Measurements from ENCODE around the gene PDE4D. TPM values are rescaled to one million over a fixed set of nuclear protein-coding genes. Genes with fewer than 3 reads are reported as not detected.

PDE4D gene
- total RNA-seq, 1 experiment from 2014 or later = 3.3 TPM

DNA sequence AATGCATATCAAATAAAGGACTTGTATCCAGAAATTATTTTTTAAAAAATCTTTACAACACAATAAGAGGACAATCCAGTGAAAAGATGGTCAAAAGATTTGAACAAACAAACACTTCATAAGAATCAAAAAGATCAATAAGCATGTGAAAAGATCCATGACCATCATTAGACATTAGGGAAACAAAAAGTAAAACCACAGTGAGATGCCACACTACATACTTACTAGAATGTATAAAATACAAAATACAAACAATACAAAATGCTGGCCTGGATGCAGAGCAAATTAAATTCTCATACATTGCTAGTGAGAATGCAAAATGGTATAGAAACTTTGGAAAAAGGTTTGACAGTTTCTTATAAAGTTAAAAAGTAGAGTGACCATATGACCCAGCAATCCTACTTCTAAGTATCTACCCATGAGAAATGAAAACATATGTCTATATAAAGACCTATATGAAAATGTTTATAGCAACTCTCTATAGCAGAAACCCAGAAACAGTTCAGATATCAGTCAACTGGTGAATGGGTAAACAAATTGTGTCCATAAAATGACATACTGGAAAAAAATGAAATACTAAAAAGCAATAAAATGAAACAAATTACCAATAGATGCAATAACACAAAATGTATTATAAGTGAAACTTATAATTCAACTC is 884.6 kb downstream of the PDE4D start:
- ATAC-seq = no peak
- POLR2A ChIA-PET = no interaction called here

DNA sequence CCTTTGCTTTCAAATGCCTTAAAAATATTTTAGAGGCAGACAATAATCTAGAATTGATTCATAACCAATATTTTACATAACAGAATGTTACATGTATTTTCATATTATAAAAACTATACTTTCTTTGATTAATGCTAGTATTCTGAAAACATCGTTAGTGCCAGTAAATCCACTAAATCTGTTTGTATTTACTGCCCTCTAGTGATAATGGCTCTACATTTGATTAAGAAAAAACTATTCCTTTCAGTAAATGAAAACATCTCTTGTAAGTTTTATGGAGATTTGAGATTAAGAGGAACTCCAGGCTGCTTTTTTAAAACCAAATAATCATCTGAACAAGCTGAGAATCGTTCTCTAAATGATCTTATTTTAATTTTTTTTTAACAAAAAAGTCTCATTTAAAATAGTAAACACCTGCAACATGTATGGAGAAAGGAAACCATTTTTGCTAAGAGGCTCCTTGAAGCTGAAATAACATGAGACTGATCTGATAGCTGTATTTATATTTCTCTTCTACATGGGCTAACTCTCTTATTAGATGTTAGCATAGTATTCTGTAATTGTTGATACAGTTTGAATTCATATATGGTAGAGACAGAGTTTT is 886.0 kb downstream of the PDE4D start:
- DNase-seq (ENCODE audit: low spot score) = no peak
- no peak overlapping the region for H3K27ac Mint-ChIP-seq
- no peak for TF ChIP-seq SMAD4 (CRISPR knock-in tag; IDR thresholded peaks at IDR 0.05)
- no peak for TF ChIP-seq HMGA2 (CRISPR knock-in tag; IDR thresholded peaks at IDR 0.05)
- no peak for TF ChIP-seq TCF7 (CRISPR knock-in tag; IDR thresholded peaks at IDR 0.05; ENCODE audit: low read depth)
- TF ChIP-seq, protein P1, sequence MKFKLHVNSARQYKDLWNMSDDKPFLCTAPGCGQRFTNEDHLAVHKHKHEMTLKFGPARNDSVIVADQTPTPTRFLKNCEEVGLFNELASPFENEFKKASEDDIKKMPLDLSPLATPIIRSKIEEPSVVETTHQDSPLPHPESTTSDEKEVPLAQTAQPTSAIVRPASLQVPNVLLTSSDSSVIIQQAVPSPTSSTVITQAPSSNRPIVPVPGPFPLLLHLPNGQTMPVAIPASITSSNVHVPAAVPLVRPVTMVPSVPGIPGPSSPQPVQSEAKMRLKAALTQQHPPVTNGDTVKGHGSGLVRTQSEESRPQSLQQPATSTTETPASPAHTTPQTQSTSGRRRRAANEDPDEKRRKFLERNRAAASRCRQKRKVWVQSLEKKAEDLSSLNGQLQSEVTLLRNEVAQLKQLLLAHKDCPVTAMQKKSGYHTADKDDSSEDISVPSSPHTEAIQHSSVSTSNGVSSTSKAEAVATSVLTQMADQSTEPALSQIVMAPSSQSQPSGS (CRISPR knock-in tag; IDR thresholded peaks at IDR 0.05; ENCODE audit: borderline replicate concordance, low read depth) = no peak
- TF ChIP-seq, protein P2, sequence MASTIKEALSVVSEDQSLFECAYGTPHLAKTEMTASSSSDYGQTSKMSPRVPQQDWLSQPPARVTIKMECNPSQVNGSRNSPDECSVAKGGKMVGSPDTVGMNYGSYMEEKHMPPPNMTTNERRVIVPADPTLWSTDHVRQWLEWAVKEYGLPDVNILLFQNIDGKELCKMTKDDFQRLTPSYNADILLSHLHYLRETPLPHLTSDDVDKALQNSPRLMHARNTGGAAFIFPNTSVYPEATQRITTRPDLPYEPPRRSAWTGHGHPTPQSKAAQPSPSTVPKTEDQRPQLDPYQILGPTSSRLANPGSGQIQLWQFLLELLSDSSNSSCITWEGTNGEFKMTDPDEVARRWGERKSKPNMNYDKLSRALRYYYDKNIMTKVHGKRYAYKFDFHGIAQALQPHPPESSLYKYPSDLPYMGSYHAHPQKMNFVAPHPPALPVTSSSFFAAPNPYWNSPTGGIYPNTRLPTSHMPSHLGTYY (CRISPR knock-in tag; IDR thresholded peaks at IDR 0.05) = no peak
- TF ChIP-seq, protein P3, sequence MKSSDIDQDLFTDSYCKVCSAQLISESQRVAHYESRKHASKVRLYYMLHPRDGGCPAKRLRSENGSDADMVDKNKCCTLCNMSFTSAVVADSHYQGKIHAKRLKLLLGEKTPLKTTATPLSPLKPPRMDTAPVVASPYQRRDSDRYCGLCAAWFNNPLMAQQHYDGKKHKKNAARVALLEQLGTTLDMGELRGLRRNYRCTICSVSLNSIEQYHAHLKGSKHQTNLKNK (CRISPR knock-in tag; IDR thresholded peaks at IDR 0.05) = no peak
- no peak for TF ChIP-seq ATF1 (CRISPR knock-in tag; IDR thresholded peaks at IDR 0.05)
- H3K4me3 Mint-ChIP-seq = no peak overlapping the region
- H3K36me3 Mint-ChIP-seq = peaks cover 6% of the 10 kb centered on the region
- peaks cover 13% of the 10 kb centered on the region for H3K9me3 Mint-ChIP-seq
- POLR2A ChIA-PET = no interaction called here
- H3K27me3 Mint-ChIP-seq (ENCODE audit: low read depth) = peaks cover 16% of the 10 kb centered on the region
- no peak for ATAC-seq
- H3K4me1 Mint-ChIP-seq = peaks cover 26% of the 10 kb centered on the region
- CTCF ChIA-PET = interaction anchor here (0.6 to 4.0 kb wide), 3 partner anchors 114 to 121 kb away, joined by 3 to 26 read pairs (median 7); no protein-coding TSS in a partner anchor

More for the DNA sequence above, 884.6 kb downstream of the PDE4D start:
- TF ChIP-seq, protein P4, sequence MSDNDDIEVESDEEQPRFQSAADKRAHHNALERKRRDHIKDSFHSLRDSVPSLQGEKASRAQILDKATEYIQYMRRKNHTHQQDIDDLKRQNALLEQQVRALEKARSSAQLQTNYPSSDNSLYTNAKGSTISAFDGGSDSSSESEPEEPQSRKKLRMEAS (CRISPR knock-in tag; IDR thresholded peaks at IDR 0.05) = no peak
- TF ChIP-seq JAZF1 (CRISPR knock-in tag; IDR thresholded peaks at IDR 0.05) (no peak), TP53 (CRISPR knock-in tag; IDR thresholded peaks at IDR 0.05) (no peak), NFYB (CRISPR knock-in tag; conservative IDR thresholded peaks at IDR 0.05; ENCODE audit: low read depth) (no peak), ZNF219 (CRISPR knock-in tag; IDR thresholded peaks at IDR 0.05; ENCODE audit: borderline replicate concordance) (no peak), ZNF416 (CRISPR knock-in tag; IDR thresholded peaks at IDR 0.05) (no peak), OVOL2 (CRISPR knock-in tag; IDR thresholded peaks at IDR 0.05; ENCODE audit: borderline replicate concordance) (no peak), ZNF396 (CRISPR knock-in tag; IDR thresholded peaks at IDR 0.05; ENCODE audit: borderline replicate concordance) (no peak), NR1H2 (CRISPR knock-in tag; IDR thresholded peaks at IDR 0.05) (no peak), ZNF317 (CRISPR knock-in tag; IDR thresholded peaks at IDR 0.05; ENCODE audit: borderline replicate concordance, low read depth) (no peak), CREB1 (CRISPR knock-in tag; IDR thresholded peaks at IDR 0.05) (no peak)
- TF ChIP-seq, protein P5, sequence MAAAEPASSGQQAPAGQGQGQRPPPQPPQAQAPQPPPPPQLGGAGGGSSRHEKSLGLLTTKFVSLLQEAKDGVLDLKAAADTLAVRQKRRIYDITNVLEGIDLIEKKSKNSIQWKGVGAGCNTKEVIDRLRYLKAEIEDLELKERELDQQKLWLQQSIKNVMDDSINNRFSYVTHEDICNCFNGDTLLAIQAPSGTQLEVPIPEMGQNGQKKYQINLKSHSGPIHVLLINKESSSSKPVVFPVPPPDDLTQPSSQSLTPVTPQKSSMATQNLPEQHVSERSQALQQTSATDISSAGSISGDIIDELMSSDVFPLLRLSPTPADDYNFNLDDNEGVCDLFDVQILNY (CRISPR knock-in tag; IDR thresholded peaks at IDR 0.05) = no peak
- TF ChIP-seq, protein P6, sequence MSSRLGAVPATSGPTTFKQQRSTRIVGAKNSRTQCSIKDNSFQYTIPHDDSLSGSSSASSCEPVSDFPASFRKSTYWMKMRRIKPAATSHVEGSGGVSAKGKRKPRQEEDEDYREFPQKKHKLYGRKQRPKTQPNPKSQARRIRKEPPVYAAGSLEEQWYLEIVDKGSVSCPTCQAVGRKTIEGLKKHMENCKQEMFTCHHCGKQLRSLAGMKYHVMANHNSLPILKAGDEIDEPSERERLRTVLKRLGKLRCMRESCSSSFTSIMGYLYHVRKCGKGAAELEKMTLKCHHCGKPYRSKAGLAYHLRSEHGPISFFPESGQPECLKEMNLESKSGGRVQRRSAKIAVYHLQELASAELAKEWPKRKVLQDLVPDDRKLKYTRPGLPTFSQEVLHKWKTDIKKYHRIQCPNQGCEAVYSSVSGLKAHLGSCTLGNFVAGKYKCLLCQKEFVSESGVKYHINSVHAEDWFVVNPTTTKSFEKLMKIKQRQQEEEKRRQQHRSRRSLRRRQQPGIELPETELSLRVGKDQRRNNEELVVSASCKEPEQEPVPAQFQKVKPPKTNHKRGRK (CRISPR knock-in tag; IDR thresholded peaks at IDR 0.05; ENCODE audit: borderline replicate concordance) = no peak
- TF ChIP-seq, protein P7, sequence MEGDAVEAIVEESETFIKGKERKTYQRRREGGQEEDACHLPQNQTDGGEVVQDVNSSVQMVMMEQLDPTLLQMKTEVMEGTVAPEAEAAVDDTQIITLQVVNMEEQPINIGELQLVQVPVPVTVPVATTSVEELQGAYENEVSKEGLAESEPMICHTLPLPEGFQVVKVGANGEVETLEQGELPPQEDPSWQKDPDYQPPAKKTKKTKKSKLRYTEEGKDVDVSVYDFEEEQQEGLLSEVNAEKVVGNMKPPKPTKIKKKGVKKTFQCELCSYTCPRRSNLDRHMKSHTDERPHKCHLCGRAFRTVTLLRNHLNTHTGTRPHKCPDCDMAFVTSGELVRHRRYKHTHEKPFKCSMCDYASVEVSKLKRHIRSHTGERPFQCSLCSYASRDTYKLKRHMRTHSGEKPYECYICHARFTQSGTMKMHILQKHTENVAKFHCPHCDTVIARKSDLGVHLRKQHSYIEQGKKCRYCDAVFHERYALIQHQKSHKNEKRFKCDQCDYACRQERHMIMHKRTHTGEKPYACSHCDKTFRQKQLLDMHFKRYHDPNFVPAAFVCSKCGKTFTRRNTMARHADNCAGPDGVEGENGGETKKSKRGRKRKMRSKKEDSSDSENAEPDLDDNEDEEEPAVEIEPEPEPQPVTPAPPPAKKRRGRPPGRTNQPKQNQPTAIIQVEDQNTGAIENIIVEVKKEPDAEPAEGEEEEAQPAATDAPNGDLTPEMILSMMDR (IDR thresholded peaks at IDR 0.05) = no peak
- TF ChIP-seq, protein P8, sequence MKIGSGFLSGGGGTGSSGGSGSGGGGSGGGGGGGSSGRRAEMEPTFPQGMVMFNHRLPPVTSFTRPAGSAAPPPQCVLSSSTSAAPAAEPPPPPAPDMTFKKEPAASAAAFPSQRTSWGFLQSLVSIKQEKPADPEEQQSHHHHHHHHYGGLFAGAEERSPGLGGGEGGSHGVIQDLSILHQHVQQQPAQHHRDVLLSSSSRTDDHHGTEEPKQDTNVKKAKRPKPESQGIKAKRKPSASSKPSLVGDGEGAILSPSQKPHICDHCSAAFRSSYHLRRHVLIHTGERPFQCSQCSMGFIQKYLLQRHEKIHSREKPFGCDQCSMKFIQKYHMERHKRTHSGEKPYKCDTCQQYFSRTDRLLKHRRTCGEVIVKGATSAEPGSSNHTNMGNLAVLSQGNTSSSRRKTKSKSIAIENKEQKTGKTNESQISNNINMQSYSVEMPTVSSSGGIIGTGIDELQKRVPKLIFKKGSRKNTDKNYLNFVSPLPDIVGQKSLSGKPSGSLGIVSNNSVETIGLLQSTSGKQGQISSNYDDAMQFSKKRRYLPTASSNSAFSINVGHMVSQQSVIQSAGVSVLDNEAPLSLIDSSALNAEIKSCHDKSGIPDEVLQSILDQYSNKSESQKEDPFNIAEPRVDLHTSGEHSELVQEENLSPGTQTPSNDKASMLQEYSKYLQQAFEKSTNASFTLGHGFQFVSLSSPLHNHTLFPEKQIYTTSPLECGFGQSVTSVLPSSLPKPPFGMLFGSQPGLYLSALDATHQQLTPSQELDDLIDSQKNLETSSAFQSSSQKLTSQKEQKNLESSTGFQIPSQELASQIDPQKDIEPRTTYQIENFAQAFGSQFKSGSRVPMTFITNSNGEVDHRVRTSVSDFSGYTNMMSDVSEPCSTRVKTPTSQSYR (CRISPR knock-in tag; IDR thresholded peaks at IDR 0.05) = no peak
- DNase-seq (ENCODE audit: low spot score) = no peak
- Mint-ChIP-seq H3K27me3 (ENCODE audit: low read depth) (peaks cover 21% of the 10 kb centered on the region), H3K27ac (no peak overlapping the region), H3K9me3 (peaks cover 13% of the 10 kb centered on the region), H3K4me3 (no peak overlapping the region), H3K36me3 (peaks cover 6% of the 10 kb centered on the region), H3K4me1 (peaks cover 14% of the 10 kb centered on the region)
- CTCF ChIA-PET = interaction anchor here (1.5 to 4.0 kb wide), 3 partner anchors 117 to 122 kb away, joined by 11 to 26 read pairs (median 17); no protein-coding TSS in a partner anchor
